AG04449 (cell line): Measurements from ENCODE around the gene CASP9.

Experiments
- CTCF ChIA-PET: fragments of 350-600 bp; formaldehyde crosslinking; extraction: SDS; loops from one replicate; lab custom pipeline; 2021; ENCODE audit warnings: antibody characterized with exemption; lab: Yijun Ruan, JAX
- POLR2A ChIA-PET: fragments of 400-600, 350-600 bp; formaldehyde crosslinking; extraction: SDS; loops from one replicate; lab custom pipeline; 2020; ENCODE audit warnings: antibody characterized with exemption, inconsistent platforms; lab: Yijun Ruan, JAX
- DNase-seq: peaks from one replicate; pipeline ENCODE4 v3.0.0-alpha.2; 2010; ENCODE audit warnings: low read depth, low spot score
- H3K4me3 ChIP-seq: 2 replicates; pipeline ENCODE4 v1.5.1; 2011; ENCODE audit warnings: low read depth, mild to moderate bottlenecking, control low read depth, low read length
- CTCF ChIP-seq: IDR thresholded peaks from one replicate; pipeline ENCODE4 v1.5.1; 2011; ENCODE audit warnings: mild to moderate bottlenecking, moderate library complexity, low read length, control low read depth, inconsistent platforms; ENCODE audit not compliant: insufficient read depth; ENCODE audit errors: missing control alignments

CASP9 gene

GRCh38 chr1:15513192-15513591, 10.8 kb downstream of the CASP9 start:
- ChIA-PET POLR2A (no interaction called here), CTCF (interaction anchor here (0.7 to 1.9 kb wide), 5 partner anchors 9 to 190 kb away, joined by 3 to 7 read pairs (median 3); no protein-coding TSS in a partner anchor)
- no peak overlapping the region for H3K4me3 ChIP-seq
- DNase-seq, result no peak
- TF ChIP-seq CTCF, result no peak

GRCh38 chr1:15510611-15511405, 13.2 kb downstream of the CASP9 start:
- POLR2A ChIA-PET, result no interaction called here
- CTCF ChIA-PET, result interaction anchor here (1.1 kb wide), 1 partner anchor 79 kb away, joined by 4 read pairs; no protein-coding TSS in a partner anchor
- no peak for TF ChIP-seq CTCF
- no peak overlapping the region for H3K4me3 ChIP-seq
- DNase-seq, result no peak

GRCh38 chr1:15509586-15509985, 14.4 kb downstream of the CASP9 start:
- ChIA-PET CTCF (interaction anchor here (0.8 to 1.4 kb wide), 2 partner anchors 8 to 10 kb away, joined by 4 to 5 read pairs; no protein-coding TSS in a partner anchor), POLR2A (no interaction called here)
- DNase-seq, result no peak
- no peak overlapping the region for H3K4me3 ChIP-seq
- no peak for TF ChIP-seq CTCF

GRCh38 chr1:15508700-15509487, 15.1 kb downstream of the CASP9 start:
- ChIA-PET POLR2A (no interaction called here), CTCF (interaction anchor here (1.0 to 1.4 kb wide), 3 partner anchors 9 to 204 kb away, joined by 3 to 5 read pairs (median 5); no protein-coding TSS in a partner anchor)
- no peak for DNase-seq
- no peak overlapping the region for H3K4me3 ChIP-seq
- TF ChIP-seq CTCF, result no peak

GRCh38 chr1:15507278-15507677, 16.7 kb downstream of the CASP9 start:
- CTCF ChIA-PET, result no interaction called here
- POLR2A ChIA-PET, result no interaction called here

More at GRCh38 chr1:15507278-15507677, 16.7 kb downstream of the CASP9 start:
- no peak overlapping the region for H3K4me3 ChIP-seq
- DNase-seq, result no peak
- no peak for TF ChIP-seq CTCF
